ENCODE data around the gene RWDD2A.

- TF ChIP-seq, protein P1, sequence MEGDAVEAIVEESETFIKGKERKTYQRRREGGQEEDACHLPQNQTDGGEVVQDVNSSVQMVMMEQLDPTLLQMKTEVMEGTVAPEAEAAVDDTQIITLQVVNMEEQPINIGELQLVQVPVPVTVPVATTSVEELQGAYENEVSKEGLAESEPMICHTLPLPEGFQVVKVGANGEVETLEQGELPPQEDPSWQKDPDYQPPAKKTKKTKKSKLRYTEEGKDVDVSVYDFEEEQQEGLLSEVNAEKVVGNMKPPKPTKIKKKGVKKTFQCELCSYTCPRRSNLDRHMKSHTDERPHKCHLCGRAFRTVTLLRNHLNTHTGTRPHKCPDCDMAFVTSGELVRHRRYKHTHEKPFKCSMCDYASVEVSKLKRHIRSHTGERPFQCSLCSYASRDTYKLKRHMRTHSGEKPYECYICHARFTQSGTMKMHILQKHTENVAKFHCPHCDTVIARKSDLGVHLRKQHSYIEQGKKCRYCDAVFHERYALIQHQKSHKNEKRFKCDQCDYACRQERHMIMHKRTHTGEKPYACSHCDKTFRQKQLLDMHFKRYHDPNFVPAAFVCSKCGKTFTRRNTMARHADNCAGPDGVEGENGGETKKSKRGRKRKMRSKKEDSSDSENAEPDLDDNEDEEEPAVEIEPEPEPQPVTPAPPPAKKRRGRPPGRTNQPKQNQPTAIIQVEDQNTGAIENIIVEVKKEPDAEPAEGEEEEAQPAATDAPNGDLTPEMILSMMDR (IDR thresholded peaks at IDR 0.05; ENCODE audit: control extremely low read depth in 1 of 3, insufficient read depth in 1 of 3, low read depth in 1 of 3, low read length in 3 of 3) = no peak
- TF ChIP-seq SIX5 (IDR thresholded peaks at IDR 0.05; ENCODE audit: low read depth, low read length) (no peak), BCL11A (IDR thresholded peaks at IDR 0.05; ENCODE audit: low read depth in 2 of 2, low read length in 2 of 2) (no peak), EZH2 (IDR thresholded peaks at IDR 0.05; ENCODE audit: low read depth, low read length, severe bottlenecking) (no peak), POLR2A (IDR thresholded peaks at IDR 0.05; ENCODE audit: control extremely low read depth in 1 of 2, low read depth in 2 of 2, low read length in 2 of 2) (no peak), MAFK (IDR thresholded peaks at IDR 0.05; ENCODE audit: low read depth, low read length) (no peak), CBX5 (IDR thresholded peaks at IDR 0.05; ENCODE audit: low read depth, low read length) (no peak), KDM5A (IDR thresholded peaks at IDR 0.05; ENCODE audit: low read length) (no peak), RAD21 (IDR thresholded peaks at IDR 0.05 in 1 of 2, conservative IDR thresholded peaks at IDR 0.05 in 1 of 2; ENCODE audit: low read depth in 2 of 2, low read length in 2 of 2) (no peak), RFX5 (IDR thresholded peaks at IDR 0.05; ENCODE audit: borderline replicate concordance, low read depth, low read length) (no peak), POLR2AphosphoS5 (IDR thresholded peaks at IDR 0.05; ENCODE audit: low read depth, low read length) (no peak)
These were observed 6.7 kb downstream of the RWDD2A start for GRCh38 chr6:83199863-83200225.

All from H1 (cell line).